ENCODE results near the gene LCN10. TPM values are rescaled to one million over a fixed set of nuclear protein-coding genes. Genes with fewer than 3 reads are reported as not detected.
"Not testable (repeated sequence)": the region's sequence is repeated elsewhere in the genome, so short reads cannot be mapped to it uniquely, and the experiment has no call there.

The LCN10 gene
- polyA plus RNA-seq, 2 donors: 5.3 to 14.9 TPM

DNA sequence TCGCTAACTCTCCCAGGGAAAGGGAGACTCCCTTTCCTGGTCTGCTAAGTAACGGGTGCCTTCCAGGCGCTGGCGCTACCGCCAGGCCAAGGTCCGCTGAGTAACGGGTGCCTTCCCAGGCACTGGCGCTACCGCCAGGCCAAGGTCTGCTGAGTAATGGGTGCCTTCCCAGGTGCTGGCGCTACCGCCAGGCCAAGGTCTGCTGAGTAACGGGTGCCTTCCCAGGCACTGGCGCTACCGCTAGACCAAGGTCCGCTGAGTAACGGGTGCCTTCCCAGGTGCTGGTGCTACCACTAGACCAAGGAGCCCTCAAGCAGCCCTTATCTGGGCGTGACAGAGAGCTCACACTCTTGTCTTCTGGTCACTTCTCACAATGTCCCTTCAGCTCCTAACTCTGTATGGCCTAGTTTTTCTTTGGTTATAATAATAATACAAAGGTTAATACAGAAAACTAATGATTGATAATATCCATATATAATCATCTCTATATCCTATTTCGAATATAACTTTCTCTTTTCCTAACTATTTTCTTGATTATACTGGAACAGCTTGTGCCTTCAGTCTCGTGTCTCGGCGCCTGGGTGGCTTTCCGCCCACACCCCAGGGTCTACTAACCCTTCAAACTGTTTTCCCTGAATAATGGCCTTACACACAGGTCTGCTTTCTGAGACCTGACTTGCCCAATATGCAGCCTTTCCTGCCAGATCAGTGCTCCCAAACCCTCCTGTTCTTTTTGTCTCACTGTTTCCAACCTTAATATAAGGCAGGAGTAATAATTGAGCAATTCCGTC, 43.0 kb upstream of the LCN10 start:
- not testable (repeated sequence) for H3K27ac ChIP-seq (ENCODE audit: low read depth in 2 of 2, low read length in 1 of 2); H3K9me3 ChIP-seq (ENCODE audit: control insufficient read depth in 2 of 2, insufficient read depth in 1 of 2, low read depth in 1 of 2, low read length in 1 of 2); H3K36me3 ChIP-seq (ENCODE audit: control insufficient read depth in 2 of 2, insufficient read depth in 2 of 2, low read length in 1 of 2); H3K27me3 ChIP-seq (ENCODE audit: control insufficient read depth in 1 of 2, insufficient read depth in 2 of 2, low read length in 2 of 2); H3K4me1 ChIP-seq (ENCODE audit: control insufficient read depth in 2 of 2, insufficient read depth in 2 of 2, low read length in 1 of 2); H3K4me3 ChIP-seq (ENCODE audit: low read depth in 1 of 2, low read length in 2 of 2)
- 73 to 80% methylated on average over 23 of the region's 23 CpGs for WGBS, 2 donors

DNA sequence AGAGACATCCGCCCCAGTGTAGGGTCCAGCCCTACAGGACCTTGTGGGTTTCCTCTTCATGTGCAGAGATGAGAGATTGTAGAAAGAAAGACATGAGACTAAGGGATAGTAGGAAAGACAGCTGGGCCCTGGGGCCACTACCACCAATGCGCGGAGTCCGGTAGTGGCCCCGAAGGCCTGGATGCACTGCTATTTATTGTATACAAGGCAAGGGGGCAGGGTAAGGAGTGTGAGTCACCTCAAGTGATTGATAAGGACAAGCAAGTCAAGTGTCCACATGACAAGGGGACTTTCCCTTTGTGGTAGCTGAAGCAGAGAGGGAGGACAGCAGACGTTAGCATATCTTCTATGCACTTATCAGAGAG, 42.2 kb upstream of the LCN10 start:
- Histone ChIP-seq H3K4me3 (ENCODE audit: low read depth in 1 of 2, low read length in 2 of 2) (no peak overlapping the region), H3K36me3 (ENCODE audit: control insufficient read depth in 2 of 2, insufficient read depth in 2 of 2, low read length in 1 of 2) (no peaks in the 10 kb centered on the region), H3K9me3 (ENCODE audit: control insufficient read depth in 2 of 2, insufficient read depth in 1 of 2, low read depth in 1 of 2, low read length in 1 of 2) (no peaks in the 10 kb centered on the region), H3K27ac (ENCODE audit: low read depth in 2 of 2, low read length in 1 of 2) (no peak overlapping the region), H3K4me1 (ENCODE audit: control insufficient read depth in 2 of 2, insufficient read depth in 2 of 2, low read length in 1 of 2) (no peaks in the 10 kb centered on the region), H3K27me3 (ENCODE audit: control insufficient read depth in 1 of 2, insufficient read depth in 2 of 2, low read length in 2 of 2) (no peaks in the 10 kb centered on the region)
- WGBS, 2 donors: 79 to 81% methylated on average over 6 of the region's 6 CpGs

DNA sequence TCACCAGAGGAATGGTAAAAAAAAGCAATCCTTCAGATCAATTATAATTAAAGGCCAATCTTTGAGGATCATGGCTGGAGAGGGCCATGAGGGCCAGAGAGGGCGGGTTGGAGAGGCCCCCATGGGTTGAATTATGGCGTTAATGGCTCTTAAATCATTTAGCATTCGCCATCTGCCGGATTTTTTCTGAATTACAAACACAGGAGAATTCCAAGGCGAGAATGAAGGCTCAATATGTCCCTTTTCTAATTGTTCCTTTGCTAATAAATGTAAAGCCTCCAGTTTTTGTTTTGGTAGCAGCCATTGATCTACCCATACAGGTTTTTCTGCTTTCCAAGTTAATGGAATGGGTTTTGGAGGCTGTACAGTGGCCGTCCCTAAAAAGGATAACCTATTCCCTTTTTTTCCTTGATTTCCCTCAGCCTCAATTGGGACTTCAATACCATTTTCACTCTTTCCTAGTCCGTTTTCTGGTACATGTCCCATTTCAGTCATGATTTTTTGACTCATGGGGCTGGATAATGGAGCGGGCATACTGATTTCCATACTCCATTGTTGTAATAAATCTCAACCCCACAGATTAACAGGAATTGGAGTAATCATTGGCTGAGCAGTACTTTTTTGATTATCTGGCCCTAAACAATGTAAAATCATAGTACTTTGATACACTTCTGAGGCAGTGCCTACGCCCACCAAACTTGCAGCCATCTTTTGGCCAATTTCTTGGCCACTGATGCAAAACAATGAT, 41.7 kb upstream of the LCN10 start:
- 32 to 36% methylated on average over 9 of the region's 9 CpGs for WGBS, 2 donors
- no peaks in the 10 kb centered on the region for H3K27me3 ChIP-seq (ENCODE audit: control insufficient read depth in 1 of 2, insufficient read depth in 2 of 2, low read length in 2 of 2)
- no peak overlapping the region for H3K4me3 ChIP-seq (ENCODE audit: low read depth in 1 of 2, low read length in 2 of 2)
- H3K4me1 ChIP-seq (ENCODE audit: control insufficient read depth in 2 of 2, insufficient read depth in 2 of 2, low read length in 1 of 2): no peaks in the 10 kb centered on the region
- H3K27ac ChIP-seq (ENCODE audit: low read depth in 2 of 2, low read length in 1 of 2): no peak overlapping the region
- no peaks in the 10 kb centered on the region for H3K36me3 ChIP-seq (ENCODE audit: control insufficient read depth in 2 of 2, insufficient read depth in 2 of 2, low read length in 1 of 2)
- no peaks in the 10 kb centered on the region for H3K9me3 ChIP-seq (ENCODE audit: control insufficient read depth in 2 of 2, insufficient read depth in 1 of 2, low read depth in 1 of 2, low read length in 1 of 2)

DNA sequence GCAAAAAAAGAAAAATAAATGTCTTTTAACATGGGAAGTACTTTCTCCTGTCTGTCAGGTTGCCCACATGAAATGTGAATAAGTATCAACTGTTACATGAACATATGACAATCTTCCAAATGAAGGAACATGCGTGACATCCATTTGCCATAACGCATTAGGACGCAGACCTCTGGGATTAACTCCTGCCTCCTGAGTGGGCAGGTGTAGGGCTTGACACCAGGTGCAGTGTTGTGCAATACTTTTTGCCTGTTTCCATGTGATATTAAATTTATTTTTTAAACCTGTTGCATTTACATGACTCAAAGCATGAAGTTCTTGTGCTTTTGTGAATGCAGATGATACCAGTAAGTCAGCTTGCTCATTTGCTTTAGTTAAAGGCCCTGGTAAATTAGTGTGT, 39.7 kb upstream of the LCN10 start:
- Histone ChIP-seq H3K4me3 (ENCODE audit: low read depth in 1 of 2, low read length in 2 of 2) (no peak overlapping the region), H3K36me3 (ENCODE audit: control insufficient read depth in 2 of 2, insufficient read depth in 2 of 2, low read length in 1 of 2) (no peaks in the 10 kb centered on the region), H3K9me3 (ENCODE audit: control insufficient read depth in 2 of 2, insufficient read depth in 1 of 2, low read depth in 1 of 2, low read length in 1 of 2) (no peaks in the 10 kb centered on the region), H3K4me1 (ENCODE audit: control insufficient read depth in 2 of 2, insufficient read depth in 2 of 2, low read length in 1 of 2) (no peaks in the 10 kb centered on the region), H3K27me3 (ENCODE audit: control insufficient read depth in 1 of 2, insufficient read depth in 2 of 2, low read length in 2 of 2) (no peaks in the 10 kb centered on the region), H3K27ac (ENCODE audit: low read depth in 2 of 2, low read length in 1 of 2) (no peak overlapping the region)
- WGBS, 2 donors: 87 to 90% methylated on average over 3 of the region's 3 CpGs

DNA sequence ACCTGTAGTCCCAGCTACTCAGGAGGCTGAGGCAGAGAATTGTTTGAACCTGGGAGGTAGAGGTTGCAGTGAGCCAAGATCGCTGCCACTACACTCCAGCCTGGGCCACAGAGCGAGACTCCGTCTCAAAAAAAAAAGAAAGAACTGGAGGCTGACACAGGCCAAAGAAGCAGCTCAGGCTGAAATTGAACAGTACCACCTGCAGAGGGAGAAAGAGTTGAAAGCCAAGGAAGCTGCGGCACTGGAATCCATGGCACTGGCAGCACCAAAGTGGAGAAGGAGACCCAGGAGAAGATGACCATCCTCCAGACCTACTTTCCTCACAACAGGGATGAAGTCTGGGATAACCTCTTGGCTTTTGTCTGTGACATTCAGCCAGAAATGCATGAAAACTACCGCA, 37.1 kb upstream of the LCN10 start:
- Histone ChIP-seq H3K4me3 (ENCODE audit: low read depth in 1 of 2, low read length in 2 of 2) (no peak overlapping the region), H3K4me1 (ENCODE audit: control insufficient read depth in 2 of 2, insufficient read depth in 2 of 2, low read length in 1 of 2) (no peaks in the 10 kb centered on the region), H3K36me3 (ENCODE audit: control insufficient read depth in 2 of 2, insufficient read depth in 2 of 2, low read length in 1 of 2) (no peaks in the 10 kb centered on the region), H3K9me3 (ENCODE audit: control insufficient read depth in 2 of 2, insufficient read depth in 1 of 2, low read depth in 1 of 2, low read length in 1 of 2) (no peaks in the 10 kb centered on the region), H3K27me3 (ENCODE audit: control insufficient read depth in 1 of 2, insufficient read depth in 2 of 2, low read length in 2 of 2) (no peaks in the 10 kb centered on the region), H3K27ac (ENCODE audit: low read depth in 2 of 2, low read length in 1 of 2) (no peak overlapping the region)
- WGBS, 2 donors: 70 to 75% methylated on average over 5 of the region's 5 CpGs

DNA sequence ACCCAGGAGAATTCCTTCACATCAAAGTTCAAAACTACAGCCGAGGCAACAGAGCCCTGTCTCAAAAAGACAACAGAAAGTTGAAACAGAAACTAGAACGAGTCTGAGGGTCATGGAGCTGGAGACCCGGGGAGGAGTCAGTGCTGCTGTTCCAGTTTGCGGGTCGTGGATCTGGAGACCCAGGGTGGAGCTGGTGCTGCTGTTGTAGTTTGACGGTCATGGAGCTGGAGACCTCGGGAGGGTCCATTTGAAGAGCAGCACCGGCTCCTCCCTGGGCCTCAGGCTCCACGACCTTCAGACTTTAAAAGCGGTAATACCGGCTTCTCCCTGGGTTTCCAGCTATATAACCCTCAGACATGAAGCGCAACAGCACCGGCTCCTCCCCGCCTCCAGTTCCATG, 34.6 kb upstream of the LCN10 start:
- Histone ChIP-seq H3K9me3 (ENCODE audit: control insufficient read depth in 2 of 2, insufficient read depth in 1 of 2, low read depth in 1 of 2, low read length in 1 of 2) (peaks cover 3 to 8% of the 10 kb centered on the region in 2 donors), H3K27ac (ENCODE audit: low read depth in 2 of 2, low read length in 1 of 2) (no peak overlapping the region), H3K36me3 (ENCODE audit: control insufficient read depth in 2 of 2, insufficient read depth in 2 of 2, low read length in 1 of 2) (no peaks in the 10 kb centered on the region), H3K4me3 (ENCODE audit: low read depth in 1 of 2, low read length in 2 of 2) (no peak overlapping the region), H3K4me1 (ENCODE audit: control insufficient read depth in 2 of 2, insufficient read depth in 2 of 2, low read length in 1 of 2) (peaks cover 0 to 2% of the 10 kb centered on the region in 2 donors), H3K27me3 (ENCODE audit: control insufficient read depth in 1 of 2, insufficient read depth in 2 of 2, low read length in 2 of 2) (no peaks in the 10 kb centered on the region)
- 69% methylated on average over 14 of the region's 14 CpGs for WGBS, 2 donors

DNA sequence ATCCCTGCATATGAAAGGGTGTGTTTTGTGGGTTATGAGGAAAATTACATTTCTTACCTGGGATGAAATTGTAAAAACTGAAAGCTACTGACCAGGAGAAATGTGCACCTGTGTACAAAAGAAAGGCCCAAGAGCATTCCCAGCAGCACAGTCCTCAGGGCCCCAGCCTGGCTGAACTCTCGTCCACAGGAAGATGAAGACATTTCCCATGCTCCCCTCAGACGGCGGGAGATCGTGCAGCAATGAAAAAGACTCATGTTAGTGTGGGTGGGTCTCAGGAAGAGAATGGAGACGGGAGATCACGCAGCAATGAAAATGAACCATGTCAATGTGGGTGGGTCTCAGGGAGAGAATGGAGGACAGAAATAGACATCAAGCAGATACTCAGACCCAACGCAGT, 34.2 kb upstream of the LCN10 start:
- Histone ChIP-seq H3K4me3 (ENCODE audit: low read depth in 1 of 2, low read length in 2 of 2) (no peak overlapping the region), H3K27me3 (ENCODE audit: control insufficient read depth in 1 of 2, insufficient read depth in 2 of 2, low read length in 2 of 2) (no peaks in the 10 kb centered on the region), H3K36me3 (ENCODE audit: control insufficient read depth in 2 of 2, insufficient read depth in 2 of 2, low read length in 1 of 2) (no peaks in the 10 kb centered on the region), H3K27ac (ENCODE audit: low read depth in 2 of 2, low read length in 1 of 2) (no peak overlapping the region), H3K4me1 (ENCODE audit: control insufficient read depth in 2 of 2, insufficient read depth in 2 of 2, low read length in 1 of 2) (peaks cover 0 to 2% of the 10 kb centered on the region in 2 donors), H3K9me3 (ENCODE audit: control insufficient read depth in 2 of 2, insufficient read depth in 1 of 2, low read depth in 1 of 2, low read length in 1 of 2) (peaks cover 3 to 8% of the 10 kb centered on the region in 2 donors)
- 68% methylated on average over 7 of the region's 7 CpGs for WGBS, 2 donors

DNA sequence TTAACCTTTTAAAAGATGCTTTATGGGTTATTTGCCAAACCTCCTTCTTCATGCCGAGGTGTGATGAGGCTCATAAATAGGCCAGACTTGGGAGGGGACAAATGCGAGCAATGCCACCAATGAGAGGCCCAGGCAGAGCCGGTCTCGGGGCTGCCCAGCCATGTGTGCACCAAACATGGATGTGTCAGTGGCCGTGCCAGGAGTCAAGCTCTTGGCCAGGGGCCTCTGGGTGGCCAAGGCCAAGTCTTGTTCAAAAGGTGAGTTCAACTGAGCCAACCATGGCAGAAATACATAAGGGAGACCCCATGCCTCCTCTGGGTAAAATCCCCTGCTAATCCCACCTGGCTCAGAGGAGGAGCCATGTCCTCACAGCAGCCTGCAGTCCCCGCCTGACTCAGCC, 32.5 kb upstream of the LCN10 start:
- H3K9me3 ChIP-seq (ENCODE audit: control insufficient read depth in 2 of 2, insufficient read depth in 1 of 2, low read depth in 1 of 2, low read length in 1 of 2): peaks cover 3 to 8% of the 10 kb centered on the region in 2 donors
- H3K4me1 ChIP-seq (ENCODE audit: control insufficient read depth in 2 of 2, insufficient read depth in 2 of 2, low read length in 1 of 2): peaks cover 0 to 2% of the 10 kb centered on the region in 2 donors
- no peak overlapping the region for H3K4me3 ChIP-seq (ENCODE audit: low read depth in 1 of 2, low read length in 2 of 2)
- H3K27me3 ChIP-seq (ENCODE audit: control insufficient read depth in 1 of 2, insufficient read depth in 2 of 2, low read length in 2 of 2): no peaks in the 10 kb centered on the region
- H3K36me3 ChIP-seq (ENCODE audit: control insufficient read depth in 2 of 2, insufficient read depth in 2 of 2, low read length in 1 of 2): no peaks in the 10 kb centered on the region
- H3K27ac ChIP-seq (ENCODE audit: low read depth in 2 of 2, low read length in 1 of 2): no peak overlapping the region
- WGBS, 2 donors: 80 to 94% methylated on average over 6 of the region's 6 CpGs

DNA sequence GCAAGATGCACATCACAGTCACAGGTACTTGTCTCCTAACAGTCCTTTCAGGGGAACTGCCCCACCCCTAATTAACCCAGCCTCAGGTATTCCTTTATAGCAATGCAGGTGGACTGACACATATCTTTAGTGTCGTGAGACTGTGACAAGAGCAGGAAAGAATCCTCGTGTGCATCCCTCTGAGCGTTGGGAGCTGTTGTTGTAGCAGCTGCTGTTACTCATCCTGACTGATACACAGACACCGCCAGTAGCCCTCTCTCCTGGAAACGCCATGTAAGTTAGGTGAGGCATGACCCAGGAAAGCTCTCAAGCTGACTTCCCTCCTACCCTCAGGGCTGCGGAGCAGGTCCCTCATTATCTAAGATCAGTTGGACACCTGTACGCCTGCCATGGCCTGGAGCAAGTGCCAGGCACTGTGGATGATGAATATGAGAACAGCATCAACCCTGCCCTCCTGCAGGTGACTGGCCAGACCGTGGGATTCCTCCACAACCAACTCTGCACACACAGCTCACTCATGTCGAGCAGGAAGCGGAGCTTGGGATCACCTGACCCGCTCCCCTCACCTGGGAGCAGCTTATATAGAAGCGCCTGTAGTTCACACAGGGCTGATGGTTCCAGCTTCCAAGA, 31.8 kb upstream of the LCN10 start:
- Histone ChIP-seq H3K36me3 (ENCODE audit: control insufficient read depth in 2 of 2, insufficient read depth in 2 of 2, low read length in 1 of 2) (no peaks in the 10 kb centered on the region), H3K27ac (ENCODE audit: low read depth in 2 of 2, low read length in 1 of 2) (no peak overlapping the region), H3K27me3 (ENCODE audit: control insufficient read depth in 1 of 2, insufficient read depth in 2 of 2, low read length in 2 of 2) (no peaks in the 10 kb centered on the region), H3K9me3 (ENCODE audit: control insufficient read depth in 2 of 2, insufficient read depth in 1 of 2, low read depth in 1 of 2, low read length in 1 of 2) (peaks cover 3 to 8% of the 10 kb centered on the region in 2 donors), H3K4me3 (ENCODE audit: low read depth in 1 of 2, low read length in 2 of 2) (no peak overlapping the region), H3K4me1 (ENCODE audit: control insufficient read depth in 2 of 2, insufficient read depth in 2 of 2, low read length in 1 of 2) (peaks cover 0 to 2% of the 10 kb centered on the region in 2 donors)
- WGBS, 2 donors: 86 to 87% methylated on average over 12 of the region's 12 CpGs

Data from esophagus (tissue), 2 donors.